ENCODE data around the gene UEVLD. TPM values are rescaled to one million over a fixed set of nuclear protein-coding genes. Genes with fewer than 3 reads are reported as not detected.

UEVLD gene
- 15.1 and 18.5 TPM in 2 replicates for total RNA-seq (2014; rRNA removed; shearing (Covaris generic))

- peak; percentile 88 for DNase-seq (ENCODE audit: low spot score)
- in situ Hi-C loops (cut with HindIII; ENCODE audit: low sequenced_read_pairs), result no loop called here
Observed at GRCh38 chr11:18588297-18589252, at the start of gene UEVLD. Gene UEVLD, minus strand, starts transcription at chr11:18588734. Its CDS starts 80 bp downstream, at chr11:18588654.

- in situ Hi-C loops (cut with HindIII; ENCODE audit: low sequenced_read_pairs), result no loop called here
Observed at GRCh38 chr11:18634140-18635032, 45.9 kb upstream of the UEVLD start, which contains the start of gene SPTY2D1. Gene SPTY2D1, minus strand, starts transcription at chr11:18634342. Its CDS starts 85 bp downstream, at chr11:18634257.

GRCh38 chr11:18633256-18634139 is 45.0 kb upstream of the UEVLD start:
- DNase-seq (ENCODE audit: low spot score), result no peak
- in situ Hi-C loops (cut with HindIII; ENCODE audit: low sequenced_read_pairs), result no loop called here

More at GRCh38 chr11:18634140-18635032, 45.9 kb upstream of the UEVLD start, which contains the start of gene SPTY2D1:
- DNase-seq (ENCODE audit: low spot score), result peak; percentile 100

- in situ Hi-C loops (cut with HindIII; ENCODE audit: low sequenced_read_pairs), result no loop called here
- no peak for DNase-seq (ENCODE audit: low spot score)
Observed at GRCh38 chr11:18632841-18633240, 44.3 kb upstream of the UEVLD start.

- in situ Hi-C loops (cut with HindIII; ENCODE audit: low sequenced_read_pairs), result no loop called here
Observed at GRCh38 chr11:18624161-18624560, 35.6 kb upstream of the UEVLD start.

GRCh38 chr11:18623707-18624106 is 35.2 kb upstream of the UEVLD start:
- in situ Hi-C loops (cut with HindIII; ENCODE audit: low sequenced_read_pairs), result no loop called here
- DNase-seq (ENCODE audit: low spot score), result no peak

More at GRCh38 chr11:18624161-18624560, 35.6 kb upstream of the UEVLD start:
- no peak for DNase-seq (ENCODE audit: low spot score)

- in situ Hi-C loops (cut with HindIII; ENCODE audit: low sequenced_read_pairs), result no loop called here
- no peak for DNase-seq (ENCODE audit: low spot score)
Observed at GRCh38 chr11:18618342-18619025, 29.9 kb upstream of the UEVLD start.

GRCh38 chr11:18617688-18618341 is 29.3 kb upstream of the UEVLD start:
- no peak for DNase-seq (ENCODE audit: low spot score)
- in situ Hi-C loops (cut with HindIII; ENCODE audit: low sequenced_read_pairs), result no loop called here

- no peak for DNase-seq (ENCODE audit: low spot score)
- in situ Hi-C loops (cut with HindIII; ENCODE audit: low sequenced_read_pairs), result no loop called here
Observed at GRCh38 chr11:18615628-18616392, 27.3 kb upstream of the UEVLD start.

- in situ Hi-C loops (cut with HindIII; ENCODE audit: low sequenced_read_pairs), result no loop called here
- no peak for DNase-seq (ENCODE audit: low spot score)
Observed at GRCh38 chr11:18614667-18615066, 26.1 kb upstream of the UEVLD start.

- in situ Hi-C loops (cut with HindIII; ENCODE audit: low sequenced_read_pairs), result no loop called here
- DNase-seq (ENCODE audit: low spot score), result no peak
Observed at GRCh38 chr11:18612394-18612793, 23.9 kb upstream of the UEVLD start.

GRCh38 chr11:18611196-18611595 is 22.7 kb upstream of the UEVLD start:
- no peak for DNase-seq (ENCODE audit: low spot score)

GRCh38 chr11:18608376-18608775 is 19.8 kb upstream of the UEVLD start:
- DNase-seq (ENCODE audit: low spot score), result no peak
- in situ Hi-C loops (cut with HindIII; ENCODE audit: low sequenced_read_pairs), result no loop called here

More at GRCh38 chr11:18611196-18611595, 22.7 kb upstream of the UEVLD start:
- in situ Hi-C loops (cut with HindIII; ENCODE audit: low sequenced_read_pairs), result no loop called here

GRCh38 chr11:18600915-18601569 is 12.5 kb upstream of the UEVLD start:
- DNase-seq (ENCODE audit: low spot score), result no peak
- in situ Hi-C loops (cut with HindIII; ENCODE audit: low sequenced_read_pairs), result no loop called here

GRCh38 chr11:18599739-18600230 is 11.3 kb upstream of the UEVLD start, which contains the start of gene MISFA:
Gene MISFA, plus strand, starts transcription at chr11:18599789. Its CDS starts 140 bp downstream, at chr11:18599929.
- no peak for DNase-seq (ENCODE audit: low spot score)
- in situ Hi-C loops (cut with HindIII; ENCODE audit: low sequenced_read_pairs), result no loop called here
